Activated T-cell treated with anti-CD3 and anti-CD28 coated beads, Interleukin-2, amount 50 U/mL, for 72 hours (primary cell): ENCODE measurements around the gene ZFYVE27. TPM values are rescaled to one million over a fixed set of nuclear protein-coding genes. Genes with fewer than 3 reads are reported as not detected.

Experiments used
- ATAC-seq, 2 donors: fragments of 150-1000 bp; cut with Tn5 transposase; replicated peaks in 1 of 2; 2 replicates each; pipeline ENCODE4 v1.10.0; 2021; ENCODE audit warnings: moderate library complexity in 2 of 2, mild to moderate bottlenecking in 1 of 2
- DNase-seq, 2 donors: peaks; one replicate each; pipeline ENCODE4 v3.0.0; 2021 to 2022; ENCODE audit warnings: mixed read lengths in 1 of 2
- H3K27ac Mint-ChIP-seq: one replicate; pipeline ENCODE4 v1.8.0; 2022; ENCODE audit warnings: mild to moderate bottlenecking, moderate library complexity, mixed read lengths
- H3K27me3 Mint-ChIP-seq: one replicate; pipeline ENCODE4 v1.8.0; 2022; ENCODE audit warnings: low read depth, mixed read lengths
- H3K36me3 Mint-ChIP-seq, 2 donors: one replicate each; pipeline ENCODE4 v1.8.0; 2022; ENCODE audit warnings: mixed read lengths in 2 of 2, mild to moderate bottlenecking in 1 of 2; ENCODE audit not compliant: insufficient read depth in 2 of 2
- H3K4me1 Mint-ChIP-seq: one replicate; pipeline ENCODE4 v1.8.0; 2022; ENCODE audit warnings: low read depth, mixed read lengths
- H3K4me3 Mint-ChIP-seq, 2 donors: one replicate each; pipeline ENCODE4 v1.8.0; 2022; ENCODE audit warnings: mild to moderate bottlenecking in 2 of 2, mixed read lengths in 2 of 2, moderate library complexity in 2 of 2
- H3K9me3 Mint-ChIP-seq, 2 donors: one replicate each; pipeline ENCODE4 v1.8.0; 2022; ENCODE audit warnings: mixed read lengths in 2 of 2
- total RNA-seq, 2 donors: library from RNA; stranded (reverse); gene quantifications; one replicate each; pipeline ENCODE4 v1.2.3, GENCODE V29; 2022

ZFYVE27 gene
- total RNA-seq, 2 donors from 2014 or later: 33.7 to 40.0 TPM

GRCh38 chr10:97761331-97761865 is 24.5 kb downstream of the ZFYVE27 start:
- peaks cover 0 to 2% of the 10 kb centered on the region in 2 donors for H3K36me3 Mint-ChIP-seq
- H3K27me3 Mint-ChIP-seq: no peaks in the 10 kb centered on the region
- no peak overlapping the region for H3K27ac Mint-ChIP-seq
- no peak for DNase-seq
- no peaks in the 10 kb centered on the region for H3K9me3 Mint-ChIP-seq
- no peak for ATAC-seq
- H3K4me3 Mint-ChIP-seq: no peak overlapping the region
- H3K4me1 Mint-ChIP-seq: no peaks in the 10 kb centered on the region

GRCh38 chr10:97762056-97762455 is 25.1 kb downstream of the ZFYVE27 start:
- ATAC-seq: no peak
- no peaks in the 10 kb centered on the region for H3K4me1 Mint-ChIP-seq
- H3K27ac Mint-ChIP-seq: no peak overlapping the region
- H3K27me3 Mint-ChIP-seq: no peaks in the 10 kb centered on the region
- H3K4me3 Mint-ChIP-seq: no peak overlapping the region
- no peaks in the 10 kb centered on the region for H3K9me3 Mint-ChIP-seq
- peaks cover 0 to 2% of the 10 kb centered on the region in 2 donors for H3K36me3 Mint-ChIP-seq
- DNase-seq: no peak

GRCh38 chr10:97762816-97763215 is 25.9 kb downstream of the ZFYVE27 start:
- no peak for DNase-seq
- no peaks in the 10 kb centered on the region for H3K9me3 Mint-ChIP-seq
- no peak for ATAC-seq
- no peaks in the 10 kb centered on the region for H3K27me3 Mint-ChIP-seq
- H3K27ac Mint-ChIP-seq: no peak overlapping the region
- no peaks in the 10 kb centered on the region for H3K4me1 Mint-ChIP-seq
- H3K36me3 Mint-ChIP-seq: no peaks in the 10 kb centered on the region
- H3K4me3 Mint-ChIP-seq: no peak overlapping the region

GRCh38 chr10:97763411-97763810 is 26.5 kb downstream of the ZFYVE27 start:
- no peak overlapping the region for H3K27ac Mint-ChIP-seq
- no peak for DNase-seq
- no peak for ATAC-seq
- no peaks in the 10 kb centered on the region for H3K9me3 Mint-ChIP-seq
- no peaks in the 10 kb centered on the region for H3K4me1 Mint-ChIP-seq
- H3K27me3 Mint-ChIP-seq: no peaks in the 10 kb centered on the region
- H3K36me3 Mint-ChIP-seq: no peaks in the 10 kb centered on the region
- H3K4me3 Mint-ChIP-seq: no peak overlapping the region

- DNase-seq: no peak
- H3K4me1 Mint-ChIP-seq: no peaks in the 10 kb centered on the region
- no peak overlapping the region for H3K27ac Mint-ChIP-seq
- H3K36me3 Mint-ChIP-seq: no peaks in the 10 kb centered on the region
- H3K9me3 Mint-ChIP-seq: no peaks in the 10 kb centered on the region
- no peak for ATAC-seq
- H3K4me3 Mint-ChIP-seq: no peak overlapping the region
- H3K27me3 Mint-ChIP-seq: no peaks in the 10 kb centered on the region
These were observed 27.0 kb downstream of the ZFYVE27 start for GRCh38 chr10:97763947-97764346.

- no peaks in the 10 kb centered on the region for H3K4me1 Mint-ChIP-seq
- H3K27ac Mint-ChIP-seq: no peak overlapping the region
- DNase-seq (no peak), ATAC-seq (no peak)
- no peak overlapping the region for H3K4me3 Mint-ChIP-seq
- H3K36me3 Mint-ChIP-seq: no peaks in the 10 kb centered on the region
- no peaks in the 10 kb centered on the region for H3K9me3 Mint-ChIP-seq
- no peaks in the 10 kb centered on the region for H3K27me3 Mint-ChIP-seq
These were observed 27.6 kb downstream of the ZFYVE27 start for GRCh38 chr10:97764519-97764931.

GRCh38 chr10:97765201-97765600 is 28.3 kb downstream of the ZFYVE27 start:
- Mint-ChIP-seq H3K27ac (no peak overlapping the region), H3K4me1 (no peaks in the 10 kb centered on the region), H3K27me3 (peaks cover 6% of the 10 kb centered on the region), H3K4me3 (no peak overlapping the region), H3K9me3 (no peaks in the 10 kb centered on the region), H3K36me3 (no peaks in the 10 kb centered on the region)
- DNase-seq (no peak), ATAC-seq (no peak)

- H3K27me3 Mint-ChIP-seq: peaks cover 16% of the 10 kb centered on the region
- no peak overlapping the region for H3K27ac Mint-ChIP-seq
- peaks cover 7% of the 10 kb centered on the region for H3K4me1 Mint-ChIP-seq
- no peaks in the 10 kb centered on the region for H3K36me3 Mint-ChIP-seq
- ATAC-seq (no peak), DNase-seq (no peak)
- no peak overlapping the region for H3K4me3 Mint-ChIP-seq
- H3K9me3 Mint-ChIP-seq: no peaks in the 10 kb centered on the region
These were observed 29.3 kb downstream of the ZFYVE27 start for GRCh38 chr10:97766106-97766810.

GRCh38 chr10:97766996-97767924 is 30.3 kb downstream of the ZFYVE27 start:
- Mint-ChIP-seq H3K4me1 (peaks cover 11% of the 10 kb centered on the region), H3K27ac (no peak overlapping the region), H3K27me3 (peaks cover 24% of the 10 kb centered on the region), H3K4me3 (no peak overlapping the region), H3K36me3 (no peaks in the 10 kb centered on the region), H3K9me3 (no peaks in the 10 kb centered on the region)
- DNase-seq (no peak), ATAC-seq (no peak)

GRCh38 chr10:97768322-97769315 is 31.7 kb downstream of the ZFYVE27 start:
- no peak for ATAC-seq

GRCh38 chr10:97770255-97770654 is 33.3 kb downstream of the ZFYVE27 start:
- peak overlapping the region; percentile 73 to 76 for H3K4me3 Mint-ChIP-seq
- H3K27me3 Mint-ChIP-seq: peaks cover 35% of the 10 kb centered on the region
- DNase-seq: no peak
- no peaks in the 10 kb centered on the region for H3K36me3 Mint-ChIP-seq
- ATAC-seq: no peak
- H3K27ac Mint-ChIP-seq: no peak overlapping the region
- H3K4me1 Mint-ChIP-seq: peaks cover 13% of the 10 kb centered on the region
- no peaks in the 10 kb centered on the region for H3K9me3 Mint-ChIP-seq

More at GRCh38 chr10:97768322-97769315, 31.7 kb downstream of the ZFYVE27 start:
- no peaks in the 10 kb centered on the region for H3K9me3 Mint-ChIP-seq
- H3K27me3 Mint-ChIP-seq: peaks cover 35% of the 10 kb centered on the region
- peaks cover 13% of the 10 kb centered on the region for H3K4me1 Mint-ChIP-seq
- no peak overlapping the region for H3K4me3 Mint-ChIP-seq
- H3K36me3 Mint-ChIP-seq: no peaks in the 10 kb centered on the region
- H3K27ac Mint-ChIP-seq: no peak overlapping the region
- no peak for DNase-seq

GRCh38 chr10:97771055-97771891 is 34.3 kb downstream of the ZFYVE27 start:
- Mint-ChIP-seq H3K4me3 (peak overlapping the region; percentile 73 to 76), H3K27ac (no peak overlapping the region), H3K4me1 (peaks cover 13% of the 10 kb centered on the region), H3K9me3 (no peaks in the 10 kb centered on the region), H3K27me3 (peaks cover 35% of the 10 kb centered on the region), H3K36me3 (no peaks in the 10 kb centered on the region)
- peak; percentile 52 to 56 for ATAC-seq
- peak in 1 of 2 donors; percentile 28 for DNase-seq
